Epithelial cell of proximal tubule (primary cell): ENCODE data around the gene DHX32. TPM values are rescaled to one million over a fixed set of nuclear protein-coding genes. Genes with fewer than 3 reads are reported as not detected.
"Not testable (repeated sequence)": the region's sequence is repeated elsewhere in the genome, so short reads cannot be mapped to it uniquely, and the experiment has no call there.

Experiments
- DNase-seq: peaks from one replicate; pipeline ENCODE4 v3.0.0-alpha.2; 2011; ENCODE audit warnings: low read depth
- H3K4me3 ChIP-seq: 2 replicates; pipeline ENCODE4 v1.5.1; 2011; ENCODE audit warnings: low read depth, mild to moderate bottlenecking, low read length
- CTCF ChIP-seq: conservative IDR thresholded peaks from 2 replicates; pipeline ENCODE4 v1.5.1; 2012; ENCODE audit warnings: low read depth, mild to moderate bottlenecking, low read length
- total RNA-seq: library from RNA; depleted of rRNA; stranded (reverse); fragments of >200 nt; gene quantifications from 2 replicates; pipeline ENCODE4 v1.2.3, GENCODE V29; 2015

Gene DHX32
- 29.6 and 38.8 TPM in 2 replicates for total RNA-seq

- no peak for TF ChIP-seq CTCF
- H3K4me3 ChIP-seq, result no peak within 1 kb of the TSS
- no peak for DNase-seq
Measured at GRCh38 chr10:125881192-125881591, at the start of gene DHX32. Gene DHX32, minus strand, starts transcription at chr10:125881292. Its CDS starts 468 bp downstream, at chr10:125880824.

GRCh38 chr10:125929618-125930017 is 48.5 kb upstream of the DHX32 start:
- no peak overlapping the region for H3K4me3 ChIP-seq
- TF ChIP-seq CTCF, result no peak
- DNase-seq, result no peak

- DNase-seq, result no peak
- no peak overlapping the region for H3K4me3 ChIP-seq
- TF ChIP-seq CTCF, result no peak
Measured at GRCh38 chr10:125928928-125929585, 48.0 kb upstream of the DHX32 start.

- DNase-seq, result not testable (repeated sequence)
Measured at GRCh38 chr10:125927265-125927664, 46.2 kb upstream of the DHX32 start.

GRCh38 chr10:125926247-125926646 is 45.2 kb upstream of the DHX32 start:
- no peak overlapping the region for H3K4me3 ChIP-seq
- no peak for TF ChIP-seq CTCF
- no peak for DNase-seq

More at GRCh38 chr10:125927265-125927664, 46.2 kb upstream of the DHX32 start:
- H3K4me3 ChIP-seq, result not testable (repeated sequence)

GRCh38 chr10:125925262-125925834 is 44.3 kb upstream of the DHX32 start:
- no peak overlapping the region for H3K4me3 ChIP-seq
- no peak for TF ChIP-seq CTCF
- DNase-seq, result no peak

- not testable (repeated sequence) for H3K4me3 ChIP-seq, DNase-seq
Measured at GRCh38 chr10:125921643-125922306, 40.7 kb upstream of the DHX32 start.

GRCh38 chr10:125917704-125918361 is 36.7 kb upstream of the DHX32 start:
- not testable (repeated sequence) for H3K4me3 ChIP-seq, DNase-seq
